Mononuclear cell (primary cell): ENCODE data around the gene CNPY2. TPM values are rescaled to one million over a fixed set of nuclear protein-coding genes. Genes with fewer than 3 reads are reported as not detected.
A peak's percentile ranks its signal among the peaks of the same experiment; 100 is the strongest.

ENCODE experiments used
- H3K27me3 ChIP-seq: 2 replicates; pipeline ENCODE4 v1.6.0; 2011; ENCODE audit warnings: low read length, control low read depth; ENCODE audit not compliant: insufficient read depth
- H3K4me1 ChIP-seq: 2 replicates; pipeline ENCODE4 v1.5.1; 2011; ENCODE audit warnings: mild to moderate bottlenecking, low read length, control low read depth; ENCODE audit not compliant: insufficient read depth
- H3K4me3 ChIP-seq: 2 replicates; pipeline ENCODE4 v1.5.1; 2011; ENCODE audit warnings: mild to moderate bottlenecking, low read length, moderate library complexity
- H3K9me3 ChIP-seq: 2 replicates; pipeline ENCODE4 v1.5.1; 2011; ENCODE audit warnings: low read depth, mild to moderate bottlenecking, control low read depth, low read length
- total RNA-seq: library from RNA; depleted of rRNA; stranded (reverse); fragments of >200 nt; gene quantifications from one replicate; pipeline ENCODE4 v1.2.3, GENCODE V29; 2012

Gene CNPY2
- total RNA-seq, 1 donor = 22.6 TPM

DNA sequence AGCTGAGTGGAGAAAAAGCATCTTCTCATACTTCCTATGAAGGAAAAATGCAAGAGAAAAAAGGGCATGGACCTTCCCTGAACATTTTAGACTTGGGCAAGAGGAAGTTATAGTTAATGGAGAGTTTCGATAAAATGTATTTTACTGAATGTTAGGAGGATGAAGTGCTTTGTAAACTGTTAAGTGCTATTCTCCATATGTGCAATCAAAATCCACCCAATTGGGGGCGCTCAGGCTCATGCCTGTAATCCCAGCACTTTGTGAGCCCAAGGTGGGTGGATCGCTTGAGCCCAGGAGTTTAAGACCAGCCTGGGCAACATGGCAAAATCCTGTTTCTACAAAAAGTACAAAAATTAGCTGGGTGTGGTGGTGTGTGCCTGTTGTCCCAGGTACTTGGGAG is 1.9 kb upstream of the CNPY2 start:
- Histone ChIP-seq H3K4me3 (no peak overlapping the region), H3K9me3 (no peaks in the 10 kb centered on the region), H3K4me1 (peaks cover 27% of the 10 kb centered on the region), H3K27me3 (no peaks in the 10 kb centered on the region)

DNA sequence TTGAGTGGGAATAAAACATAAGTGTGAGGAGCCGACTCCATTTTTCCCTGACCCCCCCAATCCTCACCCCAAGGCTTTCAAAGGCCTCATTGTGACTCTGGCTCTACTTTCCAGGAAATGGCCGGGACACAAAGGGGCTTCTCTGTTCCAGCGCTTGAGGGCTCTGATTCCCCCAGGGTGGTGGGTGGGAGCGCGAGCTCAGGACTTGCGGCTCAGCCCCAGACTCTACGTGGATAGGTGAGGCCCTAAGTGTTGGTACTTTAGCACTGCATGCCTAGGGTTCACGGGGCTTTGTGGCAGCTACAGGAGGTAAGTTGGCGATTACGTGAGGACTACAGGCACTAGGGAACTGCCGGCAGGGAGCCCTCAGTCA is 553 bp downstream of the CNPY2 start:
- H3K9me3 ChIP-seq = no peaks in the 10 kb centered on the region
- no peaks in the 10 kb centered on the region for H3K27me3 ChIP-seq
- peaks cover 21% of the 10 kb centered on the region for H3K4me1 ChIP-seq
- H3K4me3 ChIP-seq = peak overlapping the region; percentile 86

DNA sequence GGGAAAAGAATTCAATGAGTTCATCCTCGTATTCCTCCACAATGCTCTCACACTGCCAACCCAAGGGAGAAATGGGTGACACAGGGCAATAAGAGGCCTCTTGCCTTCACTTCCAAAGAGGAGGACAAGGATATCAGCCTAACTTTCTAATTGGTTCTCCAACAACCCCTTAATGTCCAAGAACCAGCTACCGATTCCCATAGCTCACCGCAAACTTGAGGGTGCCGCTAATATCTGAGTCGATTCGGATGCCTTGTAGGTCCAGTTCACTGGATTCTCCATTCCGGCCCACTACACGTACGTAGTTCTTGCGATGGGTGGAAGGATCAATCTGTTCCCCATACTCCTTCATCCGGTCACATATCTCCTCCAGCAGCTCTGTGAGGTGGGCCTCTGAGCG is 4.8 kb downstream of the CNPY2 start:
- Histone ChIP-seq H3K4me1 (peaks cover 12% of the 10 kb centered on the region), H3K27me3 (no peaks in the 10 kb centered on the region), H3K4me3 (no peak overlapping the region), H3K9me3 (no peaks in the 10 kb centered on the region)

- H3K27me3 ChIP-seq = no peaks in the 10 kb centered on the region
- no peak overlapping the region for H3K4me3 ChIP-seq
- H3K4me1 ChIP-seq = no peaks in the 10 kb centered on the region
- H3K9me3 ChIP-seq = no peaks in the 10 kb centered on the region
These were observed 7.1 kb downstream of the CNPY2 start for GRCh38 chr12:56308714-56309113.

- Histone ChIP-seq H3K4me1 (no peaks in the 10 kb centered on the region), H3K9me3 (no peaks in the 10 kb centered on the region), H3K4me3 (no peak overlapping the region), H3K27me3 (no peaks in the 10 kb centered on the region)
These were observed 8.4 kb downstream of the CNPY2 start for GRCh38 chr12:56307221-56307965.

- Histone ChIP-seq H3K4me1 (peaks cover 17% of the 10 kb centered on the region), H3K9me3 (no peaks in the 10 kb centered on the region), H3K27me3 (no peaks in the 10 kb centered on the region), H3K4me3 (no peak overlapping the region)
These were observed 10.8 kb downstream of the CNPY2 start for GRCh38 chr12:56304872-56305590.

- no peaks in the 10 kb centered on the region for H3K27me3 ChIP-seq
- peaks cover 20% of the 10 kb centered on the region for H3K4me1 ChIP-seq
These were observed 11.5 kb downstream of the CNPY2 start for GRCh38 chr12:56304276-56304675.

DNA sequence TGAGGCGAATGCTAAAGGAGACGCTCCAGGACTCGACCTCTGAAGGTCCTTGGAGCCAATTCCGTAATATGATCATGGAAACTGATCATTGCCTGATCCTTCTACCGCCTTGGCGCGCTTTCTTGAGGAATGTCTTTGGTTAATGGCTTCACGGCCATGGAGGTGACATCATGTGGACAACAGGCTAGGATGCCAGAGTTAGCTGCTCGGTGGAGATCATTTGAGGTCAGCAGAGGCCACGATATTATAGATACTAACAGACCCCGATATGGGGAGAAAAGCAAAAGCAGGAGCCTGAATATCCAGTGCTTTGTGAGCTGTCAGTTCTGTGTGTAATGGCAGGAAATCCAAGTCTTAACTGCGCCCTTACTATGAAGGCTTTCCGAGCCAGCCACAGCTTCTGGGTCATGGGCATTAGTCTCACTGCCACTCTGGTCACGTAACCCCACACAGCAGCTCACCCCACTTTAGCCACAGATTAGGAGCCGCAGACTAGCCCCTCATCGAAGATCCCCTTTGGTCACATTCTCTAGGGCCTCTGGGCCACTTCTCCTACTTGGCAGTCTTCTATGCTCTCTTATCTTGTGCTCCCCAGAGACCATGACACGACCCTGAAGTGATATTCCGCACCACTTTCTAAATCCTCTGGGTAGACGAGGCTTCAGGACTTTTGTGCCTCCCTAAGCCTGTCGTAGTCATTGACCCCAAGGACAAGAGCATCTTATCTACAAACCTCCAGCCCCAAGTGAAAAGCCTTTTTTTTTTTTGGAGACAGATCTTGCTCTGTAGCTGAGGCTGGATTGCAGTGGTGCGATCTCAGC is 14.9 kb downstream of the CNPY2 start:
- H3K4me3 ChIP-seq = peak overlapping the region; percentile 84
- H3K4me1 ChIP-seq = peaks cover 54% of the 10 kb centered on the region

More at GRCh38 chr12:56304276-56304675, 11.5 kb downstream of the CNPY2 start:
- Histone ChIP-seq H3K4me3 (no peak overlapping the region), H3K9me3 (no peaks in the 10 kb centered on the region)

DNA sequence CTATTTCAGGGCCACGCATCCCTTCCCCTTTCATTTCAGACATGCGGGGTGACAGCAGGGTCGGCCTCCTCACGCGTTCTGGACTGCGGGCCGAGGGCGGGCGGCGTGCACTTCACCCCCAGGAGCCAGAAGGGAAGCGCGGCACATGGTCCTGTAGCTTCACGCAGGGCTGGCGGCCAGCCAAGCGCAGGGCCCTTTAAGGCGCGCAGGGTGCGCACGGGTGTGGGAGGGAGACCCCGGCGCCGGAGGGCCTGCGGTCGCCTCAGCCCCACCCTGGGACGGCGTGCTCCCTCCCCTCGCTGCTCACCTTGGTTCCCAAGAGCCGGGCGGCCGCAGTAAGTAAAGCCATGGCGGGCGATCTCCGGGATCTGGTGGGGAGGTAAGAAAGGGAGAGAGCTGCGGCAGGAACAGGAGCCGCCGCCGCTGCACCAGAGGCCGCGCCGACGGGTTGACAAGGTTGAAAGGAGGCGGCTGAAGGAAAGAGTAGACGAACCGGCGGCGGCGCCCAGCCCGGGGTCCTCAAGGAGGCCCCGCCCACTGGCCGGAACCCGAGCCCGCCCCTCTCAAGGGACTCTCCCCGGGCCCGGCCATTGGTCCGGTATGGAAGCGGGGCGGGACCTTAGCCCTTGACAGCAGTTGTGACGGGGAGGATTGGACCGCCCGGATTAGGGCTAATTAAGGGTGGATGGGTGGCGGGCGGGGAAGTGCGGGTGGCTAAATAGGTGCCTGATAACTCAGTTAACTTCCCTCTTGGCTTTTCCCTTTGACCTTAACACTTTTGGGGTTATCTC is 15.7 kb downstream of the CNPY2 start, which contains the start of gene CS:
CS (minus strand) TSS at position 478 of the 791 bp plus-strand sequence; CDS start at position 349, 129 bp downstream.
- Histone ChIP-seq H3K9me3 (no peaks in the 10 kb centered on the region), H3K4me3 (peak within 1 kb of the TSS; percentile 84), H3K4me1 (peaks cover 54% of the 10 kb centered on the region), H3K27me3 (no peaks in the 10 kb centered on the region)

More for the DNA sequence above, 14.9 kb downstream of the CNPY2 start:
- Histone ChIP-seq H3K27me3 (no peaks in the 10 kb centered on the region), H3K9me3 (no peaks in the 10 kb centered on the region)

- Histone ChIP-seq H3K4me3 (peak overlapping the region; percentile 84), H3K9me3 (no peaks in the 10 kb centered on the region), H3K27me3 (no peaks in the 10 kb centered on the region), H3K4me1 (peaks cover 54% of the 10 kb centered on the region)
These were observed 16.4 kb downstream of the CNPY2 start for GRCh38 chr12:56299308-56299852.

GRCh38 chr12:56298828-56299227 is 17.0 kb downstream of the CNPY2 start:
- H3K4me3 ChIP-seq = peak overlapping the region; percentile 84
- H3K27me3 ChIP-seq = no peaks in the 10 kb centered on the region
- peaks cover 54% of the 10 kb centered on the region for H3K4me1 ChIP-seq
- H3K9me3 ChIP-seq = no peaks in the 10 kb centered on the region

DNA sequence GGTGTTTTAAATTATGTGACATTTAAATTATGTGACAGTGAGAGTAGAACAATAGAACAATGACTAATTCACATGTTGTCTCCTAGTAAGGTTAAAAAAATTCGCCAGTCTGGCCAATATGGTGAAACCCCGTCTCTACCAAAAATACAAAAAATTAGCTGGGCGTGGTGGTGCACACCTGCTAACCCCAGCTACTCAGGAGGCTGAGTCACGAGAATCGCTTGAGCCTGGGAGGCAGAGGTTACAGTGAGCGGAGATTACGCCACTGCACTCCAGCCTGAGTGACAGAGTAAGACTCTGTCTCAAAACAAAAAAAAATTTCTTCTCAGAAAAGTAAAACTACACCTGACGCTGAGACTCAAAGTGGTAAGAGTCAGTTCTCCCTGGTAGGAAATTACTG is 18.4 kb downstream of the CNPY2 start:
- Histone ChIP-seq H3K27me3 (no peaks in the 10 kb centered on the region), H3K4me3 (no peak overlapping the region), H3K4me1 (peaks cover 54% of the 10 kb centered on the region), H3K9me3 (no peaks in the 10 kb centered on the region)

GRCh38 chr12:56296295-56296694 is 19.5 kb downstream of the CNPY2 start:
- Histone ChIP-seq H3K4me3 (no peak overlapping the region), H3K4me1 (peaks cover 52% of the 10 kb centered on the region), H3K9me3 (no peaks in the 10 kb centered on the region), H3K27me3 (no peaks in the 10 kb centered on the region)

GRCh38 chr12:56293795-56294194 is 22.0 kb downstream of the CNPY2 start:
- H3K9me3 ChIP-seq = no peaks in the 10 kb centered on the region
- peaks cover 38% of the 10 kb centered on the region for H3K4me1 ChIP-seq
- H3K4me3 ChIP-seq = no peak overlapping the region
- no peaks in the 10 kb centered on the region for H3K27me3 ChIP-seq
